ENCODE data around the gene USHBP1.

DNA sequence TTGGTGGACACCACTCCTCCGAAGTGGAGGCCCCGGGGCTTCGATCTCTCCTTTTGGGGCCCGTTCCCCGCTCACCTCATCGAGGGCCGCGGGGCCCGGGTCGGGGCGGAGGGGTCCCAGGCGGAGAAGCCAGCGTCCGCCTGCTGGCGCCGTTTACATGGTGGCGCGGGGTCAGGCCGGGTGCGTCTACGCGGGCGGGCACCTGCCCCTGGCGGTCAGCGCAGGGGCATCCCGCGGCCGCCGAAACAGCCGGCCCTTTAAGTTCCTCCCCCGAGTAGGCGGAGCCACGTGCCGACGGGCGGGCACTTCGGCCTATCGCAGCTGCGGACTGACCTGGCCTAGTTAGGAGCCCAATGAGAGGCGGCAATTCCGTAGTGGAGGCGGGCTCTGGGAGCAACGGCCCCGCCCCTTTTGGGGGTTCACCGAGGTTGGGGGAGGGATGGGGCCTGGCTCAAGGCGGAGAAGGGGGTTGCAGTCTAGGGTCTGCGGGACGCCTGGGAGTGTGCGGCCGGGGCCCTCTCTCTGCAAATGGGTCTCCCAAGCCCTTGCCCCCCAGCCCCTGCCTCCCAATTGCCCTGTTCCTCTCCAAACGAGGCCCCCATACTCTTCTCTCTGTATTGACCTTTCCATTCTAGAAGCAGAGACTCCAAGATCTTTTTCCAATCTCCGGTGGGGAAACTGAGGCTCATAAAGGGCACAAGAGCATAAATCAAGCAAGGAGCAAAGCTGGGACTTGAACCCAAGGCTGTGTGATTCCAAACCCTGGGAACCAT is 38.8 kb upstream of the USHBP1 start, which contains the start of gene ABHD8:
- TF ChIP-seq, protein P1, sequence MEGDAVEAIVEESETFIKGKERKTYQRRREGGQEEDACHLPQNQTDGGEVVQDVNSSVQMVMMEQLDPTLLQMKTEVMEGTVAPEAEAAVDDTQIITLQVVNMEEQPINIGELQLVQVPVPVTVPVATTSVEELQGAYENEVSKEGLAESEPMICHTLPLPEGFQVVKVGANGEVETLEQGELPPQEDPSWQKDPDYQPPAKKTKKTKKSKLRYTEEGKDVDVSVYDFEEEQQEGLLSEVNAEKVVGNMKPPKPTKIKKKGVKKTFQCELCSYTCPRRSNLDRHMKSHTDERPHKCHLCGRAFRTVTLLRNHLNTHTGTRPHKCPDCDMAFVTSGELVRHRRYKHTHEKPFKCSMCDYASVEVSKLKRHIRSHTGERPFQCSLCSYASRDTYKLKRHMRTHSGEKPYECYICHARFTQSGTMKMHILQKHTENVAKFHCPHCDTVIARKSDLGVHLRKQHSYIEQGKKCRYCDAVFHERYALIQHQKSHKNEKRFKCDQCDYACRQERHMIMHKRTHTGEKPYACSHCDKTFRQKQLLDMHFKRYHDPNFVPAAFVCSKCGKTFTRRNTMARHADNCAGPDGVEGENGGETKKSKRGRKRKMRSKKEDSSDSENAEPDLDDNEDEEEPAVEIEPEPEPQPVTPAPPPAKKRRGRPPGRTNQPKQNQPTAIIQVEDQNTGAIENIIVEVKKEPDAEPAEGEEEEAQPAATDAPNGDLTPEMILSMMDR (IDR thresholded peaks at IDR 0.05; ENCODE audit: insufficient read depth, low read length, poor library complexity, severe bottlenecking), result peak; percentile 17
- TF ChIP-seq EZH2phosphoT487 (conservative IDR thresholded peaks at IDR 0.05; ENCODE audit: low read length), result no peak
